Colonic mucosa (tissue), 4 donors: ENCODE measurements around the gene TES. TPM values are rescaled to one million over a fixed set of nuclear protein-coding genes. Genes with fewer than 3 reads are reported as not detected.
A peak's percentile ranks its signal among the peaks of the same experiment; 100 is the strongest.

ENCODE experiments used
- DNase-seq: peaks from one replicate; pipeline ENCODE4 v3.0.0-alpha.2; 2020
- H3K27ac ChIP-seq: fragments of 200-600 bp; one replicate; pipeline ENCODE4 v1.8.0; 2021
- H3K27me3 ChIP-seq: fragments of 200-600 bp; one replicate; pipeline ENCODE4 v1.8.0; 2021
- H3K36me3 ChIP-seq: fragments of 200-600 bp; one replicate; pipeline ENCODE4 v1.8.0; 2021
- H3K4me1 ChIP-seq: fragments of 200-600 bp; one replicate; pipeline ENCODE4 v1.8.0; 2021; ENCODE audit warnings: mild to moderate bottlenecking
- H3K4me3 ChIP-seq: fragments of 200-600 bp; one replicate; pipeline ENCODE4 v1.8.0; 2021
- H3K9ac ChIP-seq, 2 donors: one replicate each; pipeline ENCODE4 v1.7.0; 2013; ENCODE audit warnings: control low read depth in 2 of 2, low read depth in 2 of 2, low read length in 2 of 2
- H3K9me3 ChIP-seq: fragments of 200-600 bp; one replicate; pipeline ENCODE4 v1.8.0; 2021
- CTCF ChIP-seq: fragments of 200-600 bp; IDR thresholded peaks from one replicate; pipeline ENCODE4 v1.8.0; 2022; ENCODE audit warnings: antibody characterized with exemption, mild to moderate bottlenecking
- intact Hi-C: fragments of 100-400 bp; cut with DNase I; formaldehyde crosslinking; loops from one replicate; pipeline ENCODE4 v1.14.1; 2022
- total RNA-seq, 2 donors: library from RNA; stranded (reverse); fragmentation: NEBNext Ultra II Directional in 1 of 2; extraction: Animal tissue kit (Norgen Biotek cat#: 25700) in 1 of 2; gene quantifications; one replicate each; pipeline ENCODE4 v1.2.1, GENCODE V29; 2021
- donor health status: healthy.
- donor health status: DM: no; HTN: no; CAD: no.
- donor health status: DM: no; HTN: no; CAD: no.

The TES gene
- total RNA-seq, 2 donors from 2014 or later = 75.1 to 142 TPM

DNA sequence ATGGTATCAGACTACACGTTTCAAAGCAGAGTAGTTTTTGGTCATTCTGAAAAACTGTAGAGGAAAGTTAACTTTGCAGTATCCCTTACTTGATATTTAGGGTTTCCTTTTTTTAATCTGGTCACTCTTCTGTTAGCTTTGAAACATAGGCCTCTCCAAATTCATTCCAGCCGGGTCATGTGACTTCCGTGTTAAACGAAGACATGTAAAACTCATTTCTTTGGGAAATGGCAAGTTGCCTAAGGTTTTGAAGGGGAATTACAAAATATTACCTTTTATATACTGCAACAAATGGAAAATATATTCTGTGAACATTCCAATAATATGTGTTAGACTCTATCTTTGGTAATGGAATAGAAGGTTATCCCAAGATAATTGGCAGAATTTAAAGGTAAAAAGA lies 9.5 kb downstream of the TES start:
- no peak for DNase-seq
- H3K36me3 ChIP-seq = no peaks in the 10 kb centered on the region
- no peak overlapping the region for H3K27ac ChIP-seq
- intact Hi-C loops = no loop called here
- peaks cover 11% of the 10 kb centered on the region for H3K4me1 ChIP-seq
- H3K4me3 ChIP-seq = no peak overlapping the region
- no peak overlapping the region for H3K9ac ChIP-seq
- H3K27me3 ChIP-seq = no peaks in the 10 kb centered on the region
- no peak for TF ChIP-seq CTCF
- no peaks in the 10 kb centered on the region for H3K9me3 ChIP-seq

DNA sequence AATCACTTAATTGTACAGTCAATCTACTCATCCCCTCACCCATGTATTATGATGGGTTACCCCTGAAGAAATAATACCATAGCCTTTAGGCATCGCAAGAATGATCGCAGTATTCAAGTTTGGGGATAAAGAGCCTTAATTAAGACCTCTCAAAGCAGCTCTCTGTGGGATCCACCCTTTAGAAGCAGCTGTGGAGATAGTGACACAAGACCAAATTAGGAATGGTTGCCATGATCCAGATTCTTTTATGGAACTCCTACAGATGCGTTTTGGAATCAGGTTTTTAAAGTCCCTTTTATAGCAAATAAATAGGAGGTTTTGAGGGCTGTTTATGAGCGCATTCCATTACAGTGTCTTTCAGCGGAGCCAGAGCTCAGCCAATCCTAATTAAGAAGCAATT lies 12.2 kb downstream of the TES start:
- Histone ChIP-seq H3K9me3 (no peaks in the 10 kb centered on the region), H3K36me3 (no peaks in the 10 kb centered on the region), H3K27me3 (no peaks in the 10 kb centered on the region), H3K9ac (no peak overlapping the region), H3K27ac (peak overlapping the region; percentile 8), H3K4me3 (no peak overlapping the region), H3K4me1 (peaks cover 7% of the 10 kb centered on the region)
- no peak for DNase-seq
- intact Hi-C loops = no loop called here
- no peak for TF ChIP-seq CTCF

- no peak overlapping the region for H3K27ac ChIP-seq
- intact Hi-C loops = no loop called here
- DNase-seq = no peak
- H3K4me1 ChIP-seq = no peaks in the 10 kb centered on the region
- no peak for TF ChIP-seq CTCF
- no peak overlapping the region for H3K9ac ChIP-seq
- no peak overlapping the region for H3K4me3 ChIP-seq
- H3K27me3 ChIP-seq = no peaks in the 10 kb centered on the region
- H3K36me3 ChIP-seq = no peaks in the 10 kb centered on the region
- H3K9me3 ChIP-seq = no peaks in the 10 kb centered on the region
Measured at GRCh38 chr7:116223588-116223987, 13.2 kb downstream of the TES start.

DNA sequence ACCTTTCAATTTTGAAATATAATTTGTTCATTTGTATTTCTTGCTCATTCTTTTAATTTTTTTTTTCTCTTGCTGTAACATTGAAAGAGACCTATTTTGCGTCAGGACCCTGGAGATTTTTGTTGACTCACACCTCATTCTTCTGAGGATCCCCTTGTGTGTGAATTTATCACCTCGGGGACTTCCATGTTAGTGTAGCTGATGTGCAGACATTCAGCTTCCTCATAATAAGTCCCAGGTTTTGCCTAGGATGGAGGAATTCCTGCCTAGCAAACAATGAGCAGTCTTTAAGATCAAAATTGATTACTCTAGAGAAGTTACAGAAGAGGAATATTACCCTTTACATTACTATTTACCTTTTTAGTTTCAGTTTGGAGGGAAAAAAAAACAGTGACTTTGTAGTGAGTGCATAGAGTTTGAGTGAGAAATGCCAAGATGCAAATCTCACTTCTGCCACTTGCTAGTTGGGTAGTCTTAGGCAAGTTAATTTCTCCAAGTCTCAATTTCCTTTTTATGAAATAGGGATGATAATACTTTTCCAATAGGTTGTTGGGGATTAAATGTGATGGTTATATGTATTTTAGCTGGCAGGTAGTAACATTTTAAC lies 14.3 kb downstream of the TES start:
- H3K36me3 ChIP-seq = no peaks in the 10 kb centered on the region
- TF ChIP-seq CTCF = no peak
- H3K4me3 ChIP-seq = no peak overlapping the region
- DNase-seq = no peak
- H3K27me3 ChIP-seq = no peaks in the 10 kb centered on the region
- no peak overlapping the region for H3K27ac ChIP-seq
- H3K9me3 ChIP-seq = no peaks in the 10 kb centered on the region
- intact Hi-C loops = no loop called here
- H3K9ac ChIP-seq = no peak overlapping the region
- no peaks in the 10 kb centered on the region for H3K4me1 ChIP-seq

DNA sequence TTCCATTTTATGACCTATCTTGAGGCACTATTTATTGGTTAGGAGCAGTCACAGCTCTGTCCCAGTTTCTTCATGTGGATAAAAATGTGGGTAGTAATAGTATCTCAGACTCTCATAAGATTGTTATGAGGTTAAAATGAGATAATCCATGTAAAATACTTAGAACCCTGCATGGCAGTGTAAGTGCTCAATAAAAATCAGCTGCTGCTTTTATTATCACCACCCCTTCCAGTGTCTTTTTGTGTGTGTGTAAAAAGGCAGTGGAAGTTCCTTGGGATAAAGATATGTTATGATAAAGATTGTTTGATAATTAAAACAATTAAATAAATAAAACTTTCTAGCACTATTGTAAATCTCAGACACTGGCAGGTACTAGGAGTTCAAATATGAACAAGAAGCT lies 15.5 kb downstream of the TES start:
- intact Hi-C loops = no loop called here
- H3K27ac ChIP-seq = no peak overlapping the region
- TF ChIP-seq CTCF = no peak

More for the DNA sequence above, 15.5 kb downstream of the TES start:
- Histone ChIP-seq H3K36me3 (no peaks in the 10 kb centered on the region), H3K9me3 (no peaks in the 10 kb centered on the region), H3K9ac (no peak overlapping the region), H3K27me3 (no peaks in the 10 kb centered on the region), H3K4me3 (no peak overlapping the region), H3K4me1 (peaks cover 8% of the 10 kb centered on the region)
- DNase-seq = no peak
